ENCODE results near the gene TENT4B. TPM values are rescaled to one million over a fixed set of nuclear protein-coding genes. Genes with fewer than 3 reads are reported as not detected.

The TENT4B gene
- total and polyA plus RNA-seq, 2 experiments from 2014 or later, result 6.2 to 15.0 TPM

DNA sequence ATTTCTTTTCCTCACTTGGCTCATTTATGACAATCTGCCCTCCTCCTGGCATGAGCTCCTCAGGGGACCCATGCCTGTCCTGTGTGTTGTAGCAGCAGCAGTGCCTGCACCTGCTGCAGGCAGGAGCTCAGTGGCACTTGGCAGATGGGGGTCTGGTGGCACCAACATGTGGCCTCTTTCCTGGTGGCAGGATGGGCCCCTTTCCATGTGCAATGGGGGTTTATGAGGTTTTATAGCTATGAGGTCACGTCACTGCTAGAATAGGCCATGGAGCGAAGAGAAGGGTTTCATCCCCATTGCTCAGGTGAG lies 120.2 kb downstream of the TENT4B start:
- Histone ChIP-seq H3K4me1 (ENCODE audit: low read depth) (peaks cover 10% of the 10 kb centered on the region), H3K36me3 (no peaks in the 10 kb centered on the region), H3K9me3 (ENCODE audit: low read depth) (no peaks in the 10 kb centered on the region), H3K4me3 (no peak overlapping the region), H3K27me3 (no peaks in the 10 kb centered on the region), H3K27ac (no peak overlapping the region)
- TF ChIP-seq, protein P1, sequence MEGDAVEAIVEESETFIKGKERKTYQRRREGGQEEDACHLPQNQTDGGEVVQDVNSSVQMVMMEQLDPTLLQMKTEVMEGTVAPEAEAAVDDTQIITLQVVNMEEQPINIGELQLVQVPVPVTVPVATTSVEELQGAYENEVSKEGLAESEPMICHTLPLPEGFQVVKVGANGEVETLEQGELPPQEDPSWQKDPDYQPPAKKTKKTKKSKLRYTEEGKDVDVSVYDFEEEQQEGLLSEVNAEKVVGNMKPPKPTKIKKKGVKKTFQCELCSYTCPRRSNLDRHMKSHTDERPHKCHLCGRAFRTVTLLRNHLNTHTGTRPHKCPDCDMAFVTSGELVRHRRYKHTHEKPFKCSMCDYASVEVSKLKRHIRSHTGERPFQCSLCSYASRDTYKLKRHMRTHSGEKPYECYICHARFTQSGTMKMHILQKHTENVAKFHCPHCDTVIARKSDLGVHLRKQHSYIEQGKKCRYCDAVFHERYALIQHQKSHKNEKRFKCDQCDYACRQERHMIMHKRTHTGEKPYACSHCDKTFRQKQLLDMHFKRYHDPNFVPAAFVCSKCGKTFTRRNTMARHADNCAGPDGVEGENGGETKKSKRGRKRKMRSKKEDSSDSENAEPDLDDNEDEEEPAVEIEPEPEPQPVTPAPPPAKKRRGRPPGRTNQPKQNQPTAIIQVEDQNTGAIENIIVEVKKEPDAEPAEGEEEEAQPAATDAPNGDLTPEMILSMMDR (IDR thresholded peaks at IDR 0.05; ENCODE audit: low read depth, low read length), result no peak
- no peak for DNase-seq (ENCODE audit: low read depth in 1 of 2, low spot score in 1 of 2)

GRCh38 chr16:50273888-50274325 lies 120.8 kb downstream of the TENT4B start:
- Histone ChIP-seq H3K27me3 (no peaks in the 10 kb centered on the region), H3K9me3 (ENCODE audit: low read depth) (no peaks in the 10 kb centered on the region), H3K36me3 (no peaks in the 10 kb centered on the region), H3K4me1 (ENCODE audit: low read depth) (peaks cover 10% of the 10 kb centered on the region), H3K27ac (no peak overlapping the region), H3K4me3 (no peak overlapping the region)
- DNase-seq (ENCODE audit: low read depth in 1 of 2, low spot score in 1 of 2), result no peak
- TF ChIP-seq, protein P1 (IDR thresholded peaks at IDR 0.05; ENCODE audit: low read depth, low read length), result no peak

- DNase-seq (ENCODE audit: low read depth in 1 of 2, low spot score in 1 of 2), result no peak
- no peaks in the 10 kb centered on the region for H3K27me3 ChIP-seq
- TF ChIP-seq, protein P1 (IDR thresholded peaks at IDR 0.05; ENCODE audit: low read depth, low read length), result no peak
- H3K9me3 ChIP-seq (ENCODE audit: low read depth), result no peaks in the 10 kb centered on the region
- H3K4me3 ChIP-seq, result no peak overlapping the region
- no peak overlapping the region for H3K27ac ChIP-seq
- H3K4me1 ChIP-seq (ENCODE audit: low read depth), result peaks cover 10% of the 10 kb centered on the region
- H3K36me3 ChIP-seq, result no peaks in the 10 kb centered on the region
Observed at GRCh38 chr16:50274326-50275097, 121.4 kb downstream of the TENT4B start.

DNA sequence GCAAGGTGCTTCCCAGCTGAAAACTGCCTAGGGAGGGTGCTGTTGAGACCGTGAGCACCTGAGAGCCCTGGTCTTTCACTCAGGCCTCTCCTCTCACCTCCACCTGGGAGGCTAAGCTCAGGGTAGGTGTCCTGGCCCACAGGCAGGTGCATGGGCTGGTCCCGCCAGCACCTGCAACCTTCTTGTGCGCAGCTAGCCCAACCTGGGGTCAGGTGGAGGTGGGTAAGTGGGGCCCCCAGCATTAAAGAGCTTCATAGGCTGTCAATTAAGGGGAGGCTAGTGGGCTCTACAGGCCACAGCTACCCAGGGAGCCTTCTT lies 122.0 kb downstream of the TENT4B start:
- Histone ChIP-seq H3K27ac (no peak overlapping the region), H3K36me3 (no peaks in the 10 kb centered on the region), H3K27me3 (no peaks in the 10 kb centered on the region), H3K4me1 (ENCODE audit: low read depth) (peaks cover 10% of the 10 kb centered on the region), H3K9me3 (ENCODE audit: low read depth) (no peaks in the 10 kb centered on the region), H3K4me3 (no peak overlapping the region)
- TF ChIP-seq, protein P1 (IDR thresholded peaks at IDR 0.05; ENCODE audit: low read depth, low read length), result no peak
- DNase-seq (ENCODE audit: low read depth in 1 of 2, low spot score in 1 of 2), result no peak

- Histone ChIP-seq H3K27ac (no peak overlapping the region), H3K36me3 (no peaks in the 10 kb centered on the region), H3K4me1 (ENCODE audit: low read depth) (peaks cover 10% of the 10 kb centered on the region), H3K9me3 (ENCODE audit: low read depth) (no peaks in the 10 kb centered on the region), H3K4me3 (no peak overlapping the region), H3K27me3 (no peaks in the 10 kb centered on the region)
- no peak for DNase-seq (ENCODE audit: low read depth in 1 of 2, low spot score in 1 of 2)
- TF ChIP-seq, protein P1 (IDR thresholded peaks at IDR 0.05; ENCODE audit: low read depth, low read length), result no peak
Observed at GRCh38 chr16:50275428-50276325, 122.6 kb downstream of the TENT4B start.
